ENCODE results near the gene XXYLT1. TPM values are rescaled to one million over a fixed set of nuclear protein-coding genes. Genes with fewer than 3 reads are reported as not detected.

XXYLT1 gene
- total and polyA plus RNA-seq, 2 donors from 2014 or later = 5.7 to 10.7 TPM

- Histone ChIP-seq H3K4me3 (ENCODE audit: low read length in 3 of 3) (no peak overlapping the region), H3K9ac (ENCODE audit: low read length in 3 of 3) (no peak overlapping the region), H3K27me3 (ENCODE audit: control insufficient read depth, insufficient read depth, low read length) (no peaks in the 10 kb centered on the region), H3K27ac (ENCODE audit: low read depth in 2 of 2, low read length in 2 of 2) (no peak overlapping the region), H3K36me3 (ENCODE audit: control insufficient read depth in 2 of 3, insufficient read depth in 3 of 3, low read length in 3 of 3) (no peaks in the 10 kb centered on the region), H3K4me1 (ENCODE audit: control insufficient read depth in 2 of 3, insufficient read depth in 2 of 3, low read depth in 1 of 3, low read length in 3 of 3) (peaks cover 0 to 2% (median 2%) of the 10 kb centered on the region in 3 donors), H3K9me3 (ENCODE audit: control insufficient read depth in 2 of 3, insufficient read depth in 1 of 3, low read length in 3 of 3) (no peaks in the 10 kb centered on the region)
- no peak for DNase-seq
- TF ChIP-seq, protein P1, sequence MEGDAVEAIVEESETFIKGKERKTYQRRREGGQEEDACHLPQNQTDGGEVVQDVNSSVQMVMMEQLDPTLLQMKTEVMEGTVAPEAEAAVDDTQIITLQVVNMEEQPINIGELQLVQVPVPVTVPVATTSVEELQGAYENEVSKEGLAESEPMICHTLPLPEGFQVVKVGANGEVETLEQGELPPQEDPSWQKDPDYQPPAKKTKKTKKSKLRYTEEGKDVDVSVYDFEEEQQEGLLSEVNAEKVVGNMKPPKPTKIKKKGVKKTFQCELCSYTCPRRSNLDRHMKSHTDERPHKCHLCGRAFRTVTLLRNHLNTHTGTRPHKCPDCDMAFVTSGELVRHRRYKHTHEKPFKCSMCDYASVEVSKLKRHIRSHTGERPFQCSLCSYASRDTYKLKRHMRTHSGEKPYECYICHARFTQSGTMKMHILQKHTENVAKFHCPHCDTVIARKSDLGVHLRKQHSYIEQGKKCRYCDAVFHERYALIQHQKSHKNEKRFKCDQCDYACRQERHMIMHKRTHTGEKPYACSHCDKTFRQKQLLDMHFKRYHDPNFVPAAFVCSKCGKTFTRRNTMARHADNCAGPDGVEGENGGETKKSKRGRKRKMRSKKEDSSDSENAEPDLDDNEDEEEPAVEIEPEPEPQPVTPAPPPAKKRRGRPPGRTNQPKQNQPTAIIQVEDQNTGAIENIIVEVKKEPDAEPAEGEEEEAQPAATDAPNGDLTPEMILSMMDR (IDR thresholded peaks at IDR 0.05; ENCODE audit: borderline replicate concordance, extremely low read depth, insufficient read depth) = no peak
- intact Hi-C loops (cut with DNase I) = loop anchor here (10.0 kb wide), 1 partner anchor 115 kb away; no protein-coding TSS in a partner anchor
- no peak for FAIRE-seq
Measured at GRCh38 chr3:195129644-195130492, 141.1 kb downstream of the XXYLT1 start.

DNA sequence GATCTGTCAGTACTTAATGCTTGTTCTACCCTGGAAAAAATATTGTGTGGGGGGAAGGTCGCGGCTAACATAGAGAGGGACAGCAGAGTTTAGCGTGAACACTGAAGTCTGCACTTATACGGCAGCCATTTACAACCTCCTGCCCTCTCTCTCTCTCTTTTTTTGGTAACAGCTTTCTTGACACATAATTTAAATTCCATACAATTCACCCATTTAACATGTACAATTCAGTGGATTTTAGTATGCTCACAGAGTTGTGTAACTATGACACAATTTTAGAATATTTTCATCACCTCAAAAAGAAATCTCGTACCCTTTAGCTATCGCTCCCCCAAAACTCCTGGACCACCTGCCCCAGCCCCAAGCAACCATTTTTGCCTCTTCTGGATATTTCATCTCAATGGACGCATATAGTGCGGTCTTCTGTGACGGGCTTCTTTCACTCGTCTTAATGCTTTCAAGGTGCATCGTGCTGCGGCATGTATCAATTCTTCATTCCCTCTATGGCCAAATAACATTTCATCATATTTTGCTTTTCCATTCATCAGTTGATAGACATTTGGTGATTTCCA, 141.8 kb downstream of the XXYLT1 start:
- Histone ChIP-seq H3K4me3 (ENCODE audit: low read length in 3 of 3) (no peak overlapping the region), H3K9me3 (ENCODE audit: control insufficient read depth in 2 of 3, insufficient read depth in 1 of 3, low read length in 3 of 3) (no peaks in the 10 kb centered on the region), H3K27ac (ENCODE audit: low read depth in 2 of 2, low read length in 2 of 2) (no peak overlapping the region), H3K9ac (ENCODE audit: low read length in 3 of 3) (no peak overlapping the region), H3K27me3 (ENCODE audit: control insufficient read depth, insufficient read depth, low read length) (no peaks in the 10 kb centered on the region), H3K36me3 (ENCODE audit: control insufficient read depth in 2 of 3, insufficient read depth in 3 of 3, low read length in 3 of 3) (no peaks in the 10 kb centered on the region), H3K4me1 (ENCODE audit: control insufficient read depth in 2 of 3, insufficient read depth in 2 of 3, low read depth in 1 of 3, low read length in 3 of 3) (peaks cover 0 to 3% (median 2%) of the 10 kb centered on the region in 3 donors)
- DNase-seq (no peak), FAIRE-seq (no peak)
- intact Hi-C loops (cut with DNase I) = loop anchor here (10.0 kb wide), 1 partner anchor 116 kb away; no protein-coding TSS in a partner anchor
- TF ChIP-seq, protein P1 (IDR thresholded peaks at IDR 0.05; ENCODE audit: borderline replicate concordance, extremely low read depth, insufficient read depth) = no peak

DNA sequence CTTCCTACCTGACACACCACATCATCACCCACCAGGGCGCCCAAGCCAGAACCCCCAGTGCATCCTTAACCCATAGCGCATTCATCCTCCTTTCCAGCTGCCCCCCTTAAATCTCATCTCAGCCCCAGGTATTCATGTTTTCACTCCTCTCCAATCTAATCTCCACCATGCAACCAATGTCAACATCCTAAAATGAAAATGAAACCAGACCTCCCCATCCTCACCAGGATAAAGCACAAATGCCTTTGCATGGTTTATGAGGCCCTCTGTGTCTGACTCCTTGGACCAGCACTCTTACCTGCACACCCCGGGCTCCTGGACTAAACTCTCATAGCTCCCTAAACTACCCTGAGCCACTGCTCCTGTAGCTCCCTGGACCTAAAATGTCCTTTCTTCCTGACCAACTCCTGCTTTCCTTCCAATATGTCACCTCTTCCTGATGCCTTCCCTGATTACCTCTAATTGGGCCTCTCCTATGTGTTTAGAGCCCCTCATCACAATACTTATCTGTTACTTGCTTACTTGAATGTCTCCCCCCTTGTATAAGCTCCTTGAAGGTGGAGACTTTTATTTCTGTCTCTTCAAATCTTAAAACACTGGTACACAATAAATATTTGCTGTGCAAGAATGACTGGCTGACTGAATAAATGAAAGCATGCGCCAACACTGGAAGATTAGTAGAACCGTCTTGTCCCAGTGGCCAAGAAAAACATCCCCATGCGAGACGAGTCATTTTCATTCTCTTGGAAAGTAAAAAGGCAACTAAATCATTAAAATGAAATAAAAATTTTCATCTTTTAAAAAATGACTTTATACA, 142.5 kb downstream of the XXYLT1 start:
- no peak overlapping the region for H3K9ac ChIP-seq (ENCODE audit: low read length in 3 of 3)
- FAIRE-seq = no peak
- peak in 1 of 5 donors; percentile 45 for DNase-seq
- no peaks in the 10 kb centered on the region for H3K27me3 ChIP-seq (ENCODE audit: control insufficient read depth, insufficient read depth, low read length)
- TF ChIP-seq, protein P1 (IDR thresholded peaks at IDR 0.05; ENCODE audit: borderline replicate concordance, extremely low read depth, insufficient read depth) = no peak
- intact Hi-C loops (cut with DNase I) = loop anchor here (10.0 kb wide), 1 partner anchor 116 kb away; no protein-coding TSS in a partner anchor
- H3K36me3 ChIP-seq (ENCODE audit: control insufficient read depth in 2 of 3, insufficient read depth in 3 of 3, low read length in 3 of 3) = no peaks in the 10 kb centered on the region
- H3K9me3 ChIP-seq (ENCODE audit: control insufficient read depth in 2 of 3, insufficient read depth in 1 of 3, low read length in 3 of 3) = no peaks in the 10 kb centered on the region
- H3K4me1 ChIP-seq (ENCODE audit: control insufficient read depth in 2 of 3, insufficient read depth in 2 of 3, low read depth in 1 of 3, low read length in 3 of 3) = peaks cover 0 to 3% (median 2%) of the 10 kb centered on the region in 3 donors
- no peak overlapping the region for H3K27ac ChIP-seq (ENCODE audit: low read depth in 2 of 2, low read length in 2 of 2)
- H3K4me3 ChIP-seq (ENCODE audit: low read length in 3 of 3) = no peak overlapping the region
